ENCODE results near the gene MRPL27. TPM values are rescaled to one million over a fixed set of nuclear protein-coding genes. Genes with fewer than 3 reads are reported as not detected.

The MRPL27 gene
- total and polyA plus RNA-seq, 2 of the 4 experiments (the other 2 are of a cell fraction) = 176 to 202 TPM

DNA sequence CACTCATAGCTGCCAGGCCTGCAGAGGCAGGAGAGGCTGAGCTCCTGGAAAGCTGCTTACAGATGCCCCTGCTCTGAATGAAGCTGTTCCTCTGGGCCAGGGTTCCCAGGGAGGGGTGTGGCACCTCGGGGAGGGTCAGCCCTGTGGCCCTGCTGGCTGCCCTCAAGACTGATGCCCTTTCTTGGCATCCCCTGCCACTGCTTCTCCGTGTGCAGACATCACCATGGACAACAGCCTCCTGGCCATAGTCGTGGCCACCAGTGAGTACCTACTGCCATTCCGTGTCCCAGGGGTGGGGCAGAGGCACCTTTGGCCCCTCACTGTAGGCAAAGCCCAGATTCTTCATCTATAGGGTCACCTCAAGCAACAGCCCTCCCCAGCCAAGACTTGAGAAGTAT, 8.9 kb downstream of the MRPL27 start:
- H3K14ac ChIP-seq (replicated peaks; ENCODE audit: low read depth, low read length) = no peak overlapping the region
- H3K4ac ChIP-seq (ENCODE audit: low read depth, low read length) = 0 out of 2 replicates have a peak overlapping the region, but pooled peaks have one; percentile 54
- H2BK20ac ChIP-seq (ENCODE audit: low read depth, low read length) = no peak overlapping the region
- H3K9me1 ChIP-seq (ENCODE audit: insufficient read depth, low read length) = peaks cover 9% of the 10 kb centered on the region; the same call in 1 of the 2 replicates
- in situ Hi-C loops (cut with MboI; ENCODE audit: low sequenced_read_pairs) = no loop called here
- H2BK5ac ChIP-seq (ENCODE audit: low read depth, low read length, poor library complexity, severe bottlenecking) = no peak overlapping the region
- H3K27me3 ChIP-seq (ENCODE audit: control insufficient read depth, insufficient read depth, low read length) = no peaks in the 10 kb centered on the region
- intact Hi-C loops (cut with micrococcal nuclease) = no loop called here
- ChIA-PET CTCF (interaction anchor here (0.5 kb wide), 1 partner anchor 334 kb away, joined by 5 read pairs; no protein-coding TSS in a partner anchor), POLR2A (ENCODE audit: unreplicated experiment) (interaction anchor here (0.9 kb wide), 1 partner anchor 162 kb away, joined by 3 read pairs; the partner anchor contains the start of gene COL1A1)
- H2BK120ac ChIP-seq (ENCODE audit: low read depth, low read length) = no peak overlapping the region
- peaks cover 22% of the 10 kb centered on the region; the same call in 1 of the 2 replicates for H4K20me1 ChIP-seq (ENCODE audit: insufficient read depth, low read length)
- DNase-seq (no peak), ATAC-seq (ENCODE audit: low read depth) (no peak)
- dilution Hi-C loops (cut with HindIII; ENCODE audit: low sequenced_read_pairs, unreplicated experiment) = no loop called here
- no peak overlapping the region for H4K8ac ChIP-seq (ENCODE audit: low read depth in 2 of 2, low read length in 2 of 2)
- H3K9me3 ChIP-seq (ENCODE audit: control insufficient read depth, insufficient read depth, low read length) = no peaks in the 10 kb centered on the region
- no peak overlapping the region for H3K27ac ChIP-seq (ENCODE audit: insufficient read depth, low read length)
- H3K4me3 ChIP-seq (ENCODE audit: insufficient read depth, low read depth, low read length) = no peak overlapping the region
- no TSS peak for BruUV-seq (replicated peaks)
- TF ChIP-seq SMC3 (IDR thresholded peaks at IDR 0.05; ENCODE audit: low read depth, low read length) (no peak), BHLHE40 (IDR thresholded peaks at IDR 0.05; ENCODE audit: low read depth, low read length) (no peak), CHD1 (IDR thresholded peaks at IDR 0.05; ENCODE audit: low read depth, low read length) (no peak), NFE2L2 (IDR thresholded peaks at IDR 0.05; ENCODE audit: low read depth, low read length) (no peak), POLR2A (IDR thresholded peaks at IDR 0.05; ENCODE audit: low read depth, low read length) (no peak), FOS (IDR thresholded peaks at IDR 0.05; ENCODE audit: low read depth, low read length) (no peak), RFX5 (IDR thresholded peaks at IDR 0.05; ENCODE audit: low read depth, low read length) (no peak)
- 80% methylated on average over 1 of the region's 4 CpGs; no CpG with 5 or more reads in 1 of the 2 experiments for WGBS, 2 experiments (ENCODE audit: extremely low coverage in 2 of 2, insufficient read length in 1 of 2)
- H3K4me1 ChIP-seq (ENCODE audit: control insufficient read depth, insufficient read depth, low read length) = peaks cover 11% of the 10 kb centered on the region
- peak overlapping the region; percentile 7 for H2AK9ac ChIP-seq (replicated peaks; ENCODE audit: low read depth, low read length, poor library complexity)
- peak overlapping the region; percentile 1; the same call in 1 of the 2 replicates for H2AK5ac ChIP-seq (ENCODE audit: low read depth, low read length)
- peaks cover 45% of the 10 kb centered on the region for H3K36me3 ChIP-seq (ENCODE audit: control insufficient read depth, insufficient read depth, low read length)
- H2AFZ ChIP-seq (replicated peaks; ENCODE audit: low read length, poor library complexity) = peak overlapping the region; percentile 37
- H4K91ac ChIP-seq (ENCODE audit: insufficient read depth, low read depth, low read length) = no peak overlapping the region
- no peak overlapping the region for H3K23ac ChIP-seq (ENCODE audit: low read depth, low read length)
- H2BK15ac ChIP-seq (ENCODE audit: low read depth, low read length) = no peak overlapping the region
- peaks cover 0 to 29% of the 10 kb centered on the region in 2 experiments; a peak in 1 of 4 replicates for H3K79me1 ChIP-seq (ENCODE audit: low read depth in 1 of 2, low read length in 2 of 2)
- no peak overlapping the region for H3K18ac ChIP-seq (ENCODE audit: low read depth, low read length)
- H3K9ac ChIP-seq (ENCODE audit: low read depth, low read length) = no peak overlapping the region
- no peak overlapping the region for H4K5ac ChIP-seq (ENCODE audit: low read depth, low read length)
- no peak overlapping the region for H3K56ac ChIP-seq (ENCODE audit: extremely low read depth, insufficient read depth, low read length)
- no peak overlapping the region for H3K4me2 ChIP-seq (ENCODE audit: low read depth, low read length)
